Measurements from ENCODE around the gene PCBP3.
"Not testable (repeated sequence)": the region's sequence is repeated elsewhere in the genome, so short reads cannot be mapped to it uniquely, and the experiment has no call there.

PCBP3 gene

GRCh38 chr21:45938811-45939520 is 295.4 kb downstream of the PCBP3 start:
- no peak for DNase-seq

GRCh38 chr21:45939521-45940045 is 296.1 kb downstream of the PCBP3 start:
- no peak for DNase-seq

GRCh38 chr21:45940091-45940490 is 296.6 kb downstream of the PCBP3 start:
- DNase-seq, result no peak

GRCh38 chr21:45940621-45941337 is 297.3 kb downstream of the PCBP3 start:
- DNase-seq, result no peak

GRCh38 chr21:45941338-45941710 is 297.8 kb downstream of the PCBP3 start:
- no peak for DNase-seq

GRCh38 chr21:45941717-45942546 is 298.4 kb downstream of the PCBP3 start:
- DNase-seq, result no peak

GRCh38 chr21:45942755-45943629 is 299.5 kb downstream of the PCBP3 start:
- no peak for DNase-seq

GRCh38 chr21:45943630-45944540 is 300.4 kb downstream of the PCBP3 start:
- DNase-seq, result no peak

- no peak for DNase-seq
Observed at GRCh38 chr21:45944601-45945000, 301.1 kb downstream of the PCBP3 start.

- DNase-seq, result no peak
Observed at GRCh38 chr21:45945066-45945867, 301.7 kb downstream of the PCBP3 start.

- DNase-seq, result no peak
Observed at GRCh38 chr21:45945868-45946210, 302.3 kb downstream of the PCBP3 start.

GRCh38 chr21:45947296-45947695 is 303.8 kb downstream of the PCBP3 start:
- no peak for DNase-seq

- no peak for DNase-seq
Observed at GRCh38 chr21:45947716-45948255, 304.3 kb downstream of the PCBP3 start.

GRCh38 chr21:45948576-45949141 is 305.1 kb downstream of the PCBP3 start:
- DNase-seq, result no peak

GRCh38 chr21:45949928-45950739 is 306.6 kb downstream of the PCBP3 start:
- no peak for DNase-seq

GRCh38 chr21:45950740-45951515 is 307.4 kb downstream of the PCBP3 start:
- DNase-seq, result no peak

- no peak for DNase-seq
Observed at GRCh38 chr21:45951676-45952075, 308.2 kb downstream of the PCBP3 start.

- DNase-seq, result not testable (repeated sequence)
Observed at GRCh38 chr21:45952527-45952926, 309.0 kb downstream of the PCBP3 start.

All from T-helper 9 cell (primary cell).